GM18511 (cell line): ENCODE measurements around the gene CCNDBP1.
"Not testable (repeated sequence)": the region's sequence is repeated elsewhere in the genome, so short reads cannot be mapped to it uniquely, and the experiment has no call there.

ENCODE experiments used
- ATAC-seq: cut with Tn5 transposase; IDR thresholded peaks from one replicate; pipeline ENCODE4 v1.9.1; 2021; ENCODE audit warnings: mild to moderate bottlenecking, moderate library complexity; ENCODE audit not compliant: unreplicated experiment

The CCNDBP1 gene

GRCh38 chr15:43190178-43190577 is 5.0 kb downstream of the CCNDBP1 start:
- ATAC-seq, result no peak

- ATAC-seq, result no peak
Measured at GRCh38 chr15:43193710-43194109, 8.5 kb downstream of the CCNDBP1 start.

GRCh38 chr15:43194795-43195194 is 9.6 kb downstream of the CCNDBP1 start:
- ATAC-seq, result no peak

- ATAC-seq, result no peak
Measured at GRCh38 chr15:43196760-43197548, 11.8 kb downstream of the CCNDBP1 start.

- not testable (repeated sequence) for ATAC-seq
Measured at GRCh38 chr15:43197773-43198172, 12.6 kb downstream of the CCNDBP1 start.

- ATAC-seq, result not testable (repeated sequence)
Measured at GRCh38 chr15:43198556-43198955, 13.4 kb downstream of the CCNDBP1 start.

GRCh38 chr15:43198992-43199391 is 13.8 kb downstream of the CCNDBP1 start:
- ATAC-seq, result no peak

GRCh38 chr15:43199945-43200488 is 14.8 kb downstream of the CCNDBP1 start:
- ATAC-seq, result no peak

- no peak for ATAC-seq
Measured at GRCh38 chr15:43204016-43204901, 19.1 kb downstream of the CCNDBP1 start.

- no peak for ATAC-seq
Measured at GRCh38 chr15:43206054-43206453, 20.9 kb downstream of the CCNDBP1 start.

GRCh38 chr15:43207024-43207423 is 21.8 kb downstream of the CCNDBP1 start:
- ATAC-seq, result no peak

- ATAC-seq, result no peak
Measured at GRCh38 chr15:43208052-43209002, 23.1 kb downstream of the CCNDBP1 start.

- no peak for ATAC-seq
Measured at GRCh38 chr15:43209059-43209824, 24.0 kb downstream of the CCNDBP1 start.

- no peak for ATAC-seq
Measured at GRCh38 chr15:43210172-43210745, 25.1 kb downstream of the CCNDBP1 start.

- ATAC-seq, result no peak
Measured at GRCh38 chr15:43210807-43211206, 25.6 kb downstream of the CCNDBP1 start.

- ATAC-seq, result no peak
Measured at GRCh38 chr15:43211224-43211735, 26.1 kb downstream of the CCNDBP1 start.

- ATAC-seq, result no peak
Measured at GRCh38 chr15:43212299-43212698, 27.1 kb downstream of the CCNDBP1 start.

GRCh38 chr15:43212951-43213350 is 27.7 kb downstream of the CCNDBP1 start:
- ATAC-seq, result no peak

GRCh38 chr15:43213466-43213865 is 28.3 kb downstream of the CCNDBP1 start:
- ATAC-seq, result no peak
